NT2/D1 (cell line): Measurements from ENCODE around the gene GGCT.

Experiments
- SUZ12 ChIP-seq: IDR thresholded peaks from 2 replicates; pipeline ENCODE4 v1.6.1; 2011; ENCODE audit not compliant: insufficient read length, insufficient read depth; ENCODE audit errors: extremely low read depth
- ZNF274 ChIP-seq: IDR thresholded peaks from 2 replicates; pipeline ENCODE4 v1.6.1; 2011; ENCODE audit warnings: mild to moderate bottlenecking, low read depth, low read length

- TF ChIP-seq SUZ12 (no peak), ZNF274 (no peak)
Observed at GRCh38 chr7:30470163-30470770, 34.4 kb downstream of the GGCT start.
